GM10248 (cell line): ENCODE measurements around the gene KRT40.

Experiments
- CTCF ChIA-PET: fragments of 300-600 bp; sonication (Branson Sonifier 250); formaldehyde crosslinking; extraction: SDS; loops from one replicate; lab custom pipeline; 2021; ENCODE audit warnings: antibody characterized with exemption; lab: Yijun Ruan, JAX
- POLR2A ChIA-PET: fragments of 350-650 bp; sonication (Branson Sonifier 250); formaldehyde crosslinking; extraction: SDS; loops from one replicate; lab custom pipeline; 2020; ENCODE audit warnings: antibody characterized with exemption; lab: Yijun Ruan, JAX
- DNase-seq: peaks from one replicate; pipeline ENCODE4 v3.0.0; 2012; ENCODE audit errors: extremely low spot score
- CTCF ChIP-seq: IDR thresholded peaks from 2 replicates; pipeline ENCODE4 v1.5.1; 2012; ENCODE audit warnings: mild to moderate bottlenecking, low read depth; ENCODE audit errors: extremely low read depth, missing control alignments, control extremely low read depth

KRT40 gene

GRCh38 chr17:40952661-40953060, 31.5 kb downstream of the KRT40 start:
- no peak for DNase-seq
- ChIA-PET CTCF (interaction anchor here (1.0 to 1.7 kb wide), 2 partner anchors 9 to 24 kb away, joined by 3 to 4 read pairs; no protein-coding TSS in a partner anchor), POLR2A (no interaction called here)
- no peak for TF ChIP-seq CTCF

GRCh38 chr17:40952154-40952553, 32.0 kb downstream of the KRT40 start:
- ChIA-PET CTCF (interaction anchor here (1.7 kb wide), 1 partner anchor 10 kb away, joined by 4 read pairs; no protein-coding TSS in a partner anchor), POLR2A (no interaction called here)
- no peak for DNase-seq
- TF ChIP-seq CTCF, result no peak

DNA sequence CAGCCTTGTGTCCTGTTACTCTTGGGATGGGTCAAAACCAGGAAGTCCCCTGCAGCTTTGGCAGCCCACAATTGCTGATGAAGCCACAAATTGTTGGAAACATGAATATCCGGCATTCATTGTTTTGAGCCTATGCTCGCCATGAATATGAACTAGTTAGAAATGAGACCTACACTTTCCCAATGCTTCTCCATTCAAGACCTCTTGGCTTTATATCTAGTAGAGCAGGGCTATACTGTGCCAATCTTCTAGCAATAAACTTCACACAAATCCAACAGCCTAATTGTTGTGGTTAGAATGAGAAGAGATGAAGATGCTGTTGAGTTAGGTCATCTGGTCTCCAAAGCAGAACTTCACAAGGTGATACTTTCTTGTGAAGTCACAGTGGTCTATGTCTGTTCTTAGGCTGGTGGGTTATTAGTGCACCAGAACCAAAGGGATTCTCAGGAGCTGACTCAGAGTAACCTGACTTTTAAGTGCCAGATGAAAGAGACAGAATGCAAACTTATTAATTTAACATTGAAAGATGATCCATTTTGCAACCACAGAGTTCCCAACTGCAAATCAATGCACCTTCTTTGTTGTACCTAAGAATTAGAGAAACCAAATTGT, 33.0 kb downstream of the KRT40 start:
- ChIA-PET CTCF (no interaction called here), POLR2A (no interaction called here)
- no peak for TF ChIP-seq CTCF
- DNase-seq, result no peak

GRCh38 chr17:40950176-40950575, 34.0 kb downstream of the KRT40 start:
- ChIA-PET CTCF (no interaction called here), POLR2A (no interaction called here)
- TF ChIP-seq CTCF, result no peak
- DNase-seq, result no peak

DNA sequence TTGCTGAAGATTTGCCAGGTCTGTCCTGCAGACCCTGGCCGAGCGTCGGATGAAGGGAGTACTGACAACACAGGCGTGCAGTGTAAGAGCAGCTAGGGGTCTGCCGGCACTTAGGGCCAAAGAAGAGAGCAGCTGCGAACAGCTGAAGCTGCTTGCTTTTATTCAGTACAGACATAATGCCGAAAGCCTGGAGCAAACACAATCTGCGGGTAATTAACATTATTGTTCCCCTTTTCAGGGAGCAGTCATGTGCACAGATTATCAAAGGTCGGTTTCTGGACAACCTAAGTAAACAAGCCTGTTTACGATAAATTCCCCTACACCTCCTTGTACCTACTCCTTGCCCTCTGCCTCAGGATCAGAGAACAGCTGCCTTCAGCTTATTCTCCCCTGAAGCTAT, 34.7 kb downstream of the KRT40 start:
- ChIA-PET POLR2A (no interaction called here), CTCF (no interaction called here)
- DNase-seq, result no peak
- TF ChIP-seq CTCF, result no peak

GRCh38 chr17:40947929-40948328, 36.2 kb downstream of the KRT40 start:
- no peak for DNase-seq
- POLR2A ChIA-PET, result no interaction called here
- TF ChIP-seq CTCF, result no peak
- CTCF ChIA-PET, result no interaction called here

DNA sequence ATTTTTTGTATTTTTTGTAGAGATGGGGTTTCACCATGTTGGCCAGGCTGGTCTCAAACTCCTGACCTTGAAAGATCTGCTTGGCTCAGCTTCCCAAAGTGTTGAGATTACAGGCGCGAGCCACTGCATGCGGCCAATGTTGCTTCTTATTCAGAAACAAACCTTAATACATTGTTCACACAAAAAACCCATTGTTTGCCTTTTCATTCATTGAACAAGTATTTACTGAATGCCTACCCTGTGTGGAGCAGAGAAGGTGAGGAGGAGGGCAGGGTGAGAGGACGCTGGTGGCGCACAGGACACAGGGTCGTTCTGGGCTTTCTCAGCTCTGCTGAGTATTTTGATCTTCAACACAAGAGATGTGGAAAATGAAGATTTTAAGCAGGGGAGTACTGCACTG, 38.7 kb downstream of the KRT40 start:
- no peak for TF ChIP-seq CTCF
- ChIA-PET CTCF (interaction anchor here (1.4 kb wide), 1 partner anchor 29 kb away, joined by 3 read pairs; no protein-coding TSS in a partner anchor), POLR2A (no interaction called here)
- no peak for DNase-seq
